Measurements from ENCODE around the gene PRPF4. TPM values are rescaled to one million over a fixed set of nuclear protein-coding genes. Genes with fewer than 3 reads are reported as not detected.
"Not testable (repeated sequence)": the region's sequence is repeated elsewhere in the genome, so short reads cannot be mapped to it uniquely, and the experiment has no call there.

PRPF4 gene
- total RNA-seq, 2 experiments from 2014 or later, result 39.9 to 44.3 TPM

GRCh38 chr9:113246928-113247327, 28.5 kb upstream of the PRPF4 start:
- Mint-ChIP-seq H3K36me3 (ENCODE audit: low read depth) (peaks cover 2% of the 10 kb centered on the region), H3K4me3 (no peak overlapping the region)
- DNase-seq, result no peak

DNA sequence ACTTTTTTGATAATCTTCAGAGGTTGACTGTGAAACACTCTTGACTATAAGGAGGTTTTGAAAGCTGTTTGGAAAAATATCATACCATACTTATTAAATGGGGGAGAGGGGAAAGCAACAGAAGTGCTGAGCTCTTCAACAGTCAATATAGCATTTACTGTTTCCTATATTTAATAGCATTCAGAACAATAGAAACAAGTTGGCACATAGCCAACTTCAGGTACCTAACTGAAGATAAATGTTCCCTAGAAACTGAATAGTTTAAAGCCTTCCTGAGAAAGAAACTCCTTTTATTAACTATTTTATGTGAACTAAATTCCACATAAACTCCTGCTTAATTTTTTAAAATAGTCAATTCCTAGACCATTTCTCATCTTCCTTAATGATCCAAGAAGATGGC, 27.8 kb upstream of the PRPF4 start:
- Mint-ChIP-seq H3K4me3 (no peak overlapping the region), H3K4me1 (ENCODE audit: low read depth) (no peaks in the 10 kb centered on the region), H3K27ac (no peak overlapping the region), H3K36me3 (ENCODE audit: low read depth) (peaks cover 2% of the 10 kb centered on the region), H3K27me3 (ENCODE audit: low read depth) (no peaks in the 10 kb centered on the region), H3K9me3 (peaks cover 4% of the 10 kb centered on the region)
- DNase-seq, result no peak
- intact Hi-C loops (cut with micrococcal nuclease), result no loop called here
- CTCF ChIA-PET, result no interaction called here

More at GRCh38 chr9:113246928-113247327, 28.5 kb upstream of the PRPF4 start:
- H3K27me3 Mint-ChIP-seq (ENCODE audit: low read depth), result no peaks in the 10 kb centered on the region
- CTCF ChIA-PET, result interaction anchor here (0.6 kb wide), 1 partner anchor 56 kb away, joined by 4 read pairs; no protein-coding TSS in a partner anchor
- intact Hi-C loops (cut with micrococcal nuclease), result no loop called here
- H3K9me3 Mint-ChIP-seq, result peaks cover 4% of the 10 kb centered on the region
- H3K4me1 Mint-ChIP-seq (ENCODE audit: low read depth), result no peaks in the 10 kb centered on the region
- no peak overlapping the region for H3K27ac Mint-ChIP-seq

DNA sequence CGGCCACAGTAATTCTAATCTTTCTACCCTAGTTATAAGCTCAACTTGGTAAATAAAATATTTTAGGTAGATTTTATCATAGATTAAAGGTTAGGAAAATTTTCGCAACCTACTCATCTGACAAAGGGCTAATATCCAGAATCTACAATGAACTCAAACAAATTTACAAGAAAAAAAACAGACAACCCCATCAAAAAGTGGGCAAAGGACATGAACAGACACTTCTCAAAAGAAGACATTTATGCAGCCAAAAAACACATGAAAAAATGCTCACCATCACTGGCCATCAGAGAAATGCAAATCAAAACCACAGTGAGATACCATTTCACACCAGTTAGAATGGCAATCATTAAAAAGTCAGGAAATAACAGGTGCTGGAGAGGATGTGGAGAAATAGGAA, 25.8 kb upstream of the PRPF4 start:
- H3K36me3 Mint-ChIP-seq (ENCODE audit: low read depth); intact Hi-C loops (cut with micrococcal nuclease); H3K27ac Mint-ChIP-seq; H3K4me1 Mint-ChIP-seq (ENCODE audit: low read depth); DNase-seq; H3K9me3 Mint-ChIP-seq; H3K27me3 Mint-ChIP-seq (ENCODE audit: low read depth); H3K4me3 Mint-ChIP-seq; CTCF ChIA-PET: not testable (repeated sequence)

GRCh38 chr9:113250807-113251206, 24.7 kb upstream of the PRPF4 start:
- H3K36me3 Mint-ChIP-seq (ENCODE audit: low read depth), result peaks cover 7% of the 10 kb centered on the region
- no peaks in the 10 kb centered on the region for H3K27me3 Mint-ChIP-seq (ENCODE audit: low read depth)
- DNase-seq, result no peak
- CTCF ChIA-PET, result no interaction called here
- no peaks in the 10 kb centered on the region for H3K4me1 Mint-ChIP-seq (ENCODE audit: low read depth)
- no peak overlapping the region for H3K27ac Mint-ChIP-seq
- H3K4me3 Mint-ChIP-seq, result no peak overlapping the region
- intact Hi-C loops (cut with micrococcal nuclease), result no loop called here
- H3K9me3 Mint-ChIP-seq, result peaks cover 4% of the 10 kb centered on the region

- intact Hi-C loops (cut with micrococcal nuclease), result no loop called here
- Mint-ChIP-seq H3K4me3 (no peak overlapping the region), H3K27ac (no peak overlapping the region), H3K27me3 (ENCODE audit: low read depth) (no peaks in the 10 kb centered on the region), H3K36me3 (ENCODE audit: low read depth) (peaks cover 12% of the 10 kb centered on the region), H3K4me1 (ENCODE audit: low read depth) (no peaks in the 10 kb centered on the region), H3K9me3 (no peaks in the 10 kb centered on the region)
- CTCF ChIA-PET, result interaction anchor here (0.6 kb wide), 1 partner anchor 11 kb away, joined by 4 read pairs; no protein-coding TSS in a partner anchor
- no peak for DNase-seq
Observed at GRCh38 chr9:113254991-113255390, 20.5 kb upstream of the PRPF4 start.

- Mint-ChIP-seq H3K27me3 (ENCODE audit: low read depth) (no peaks in the 10 kb centered on the region), H3K9me3 (no peaks in the 10 kb centered on the region), H3K27ac (no peak overlapping the region), H3K36me3 (ENCODE audit: low read depth) (peaks cover 17% of the 10 kb centered on the region), H3K4me3 (no peak overlapping the region), H3K4me1 (ENCODE audit: low read depth) (no peaks in the 10 kb centered on the region)
- intact Hi-C loops (cut with micrococcal nuclease), result no loop called here
- DNase-seq, result no peak
- CTCF ChIA-PET, result interaction anchor here (0.5 to 0.6 kb wide), 2 partner anchors 12 to 25 kb away, joined by 3 to 4 read pairs; no protein-coding TSS in a partner anchor
Observed at GRCh38 chr9:113255438-113255837, 20.0 kb upstream of the PRPF4 start.

- no peaks in the 10 kb centered on the region for H3K9me3 Mint-ChIP-seq
- peaks cover 22% of the 10 kb centered on the region for H3K36me3 Mint-ChIP-seq (ENCODE audit: low read depth)
- H3K4me1 Mint-ChIP-seq (ENCODE audit: low read depth), result no peaks in the 10 kb centered on the region
- no peak overlapping the region for H3K4me3 Mint-ChIP-seq
- no peaks in the 10 kb centered on the region for H3K27me3 Mint-ChIP-seq (ENCODE audit: low read depth)
- intact Hi-C loops (cut with micrococcal nuclease), result no loop called here
- no peak for DNase-seq
- CTCF ChIA-PET, result no interaction called here
- H3K27ac Mint-ChIP-seq, result no peak overlapping the region
Observed at GRCh38 chr9:113257863-113258262, 17.6 kb upstream of the PRPF4 start.

- DNase-seq, result no peak
- intact Hi-C loops (cut with micrococcal nuclease), result no loop called here
- H3K36me3 Mint-ChIP-seq (ENCODE audit: low read depth), result peaks cover 21% of the 10 kb centered on the region
Observed at GRCh38 chr9:113258282-113258681, 17.2 kb upstream of the PRPF4 start.

DNA sequence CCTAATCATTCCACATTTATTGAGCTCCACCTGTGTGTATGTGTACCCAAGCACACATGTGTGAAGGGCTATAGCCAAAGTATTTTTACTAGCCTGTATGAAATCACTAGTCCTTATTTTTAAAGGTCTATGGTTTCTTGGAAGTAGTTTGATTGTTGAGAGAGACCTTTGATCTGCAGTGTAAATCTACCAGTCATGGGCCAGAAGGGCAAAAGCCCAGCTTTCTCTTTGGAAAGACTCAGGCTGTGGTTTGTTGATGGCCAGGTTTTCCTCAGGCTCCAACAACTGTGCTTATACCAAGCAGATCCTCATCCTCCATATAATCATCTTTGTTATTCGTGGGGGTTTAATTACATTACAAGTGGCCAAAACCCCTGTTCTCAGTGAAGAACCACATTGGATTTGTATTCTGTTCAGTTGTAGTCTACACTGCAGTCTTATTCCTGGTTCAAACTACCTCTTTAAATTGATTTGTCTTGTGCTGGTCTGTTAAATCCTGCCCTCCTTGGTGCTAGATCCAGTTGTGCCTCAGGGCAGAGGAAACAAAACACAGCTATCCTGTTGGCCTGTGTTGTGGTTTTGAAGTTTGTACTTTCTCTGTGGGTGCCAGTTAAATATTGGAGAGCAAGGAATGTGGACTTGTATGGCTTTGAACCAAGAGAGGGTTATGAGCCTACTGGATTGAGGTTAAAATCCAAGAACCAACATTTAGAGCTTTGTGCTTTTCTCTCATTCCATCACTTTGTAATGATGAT, 13.4 kb upstream of the PRPF4 start:
- intact Hi-C loops (cut with micrococcal nuclease), result no loop called here
- Mint-ChIP-seq H3K4me3 (no peak overlapping the region), H3K4me1 (ENCODE audit: low read depth) (no peaks in the 10 kb centered on the region), H3K9me3 (no peaks in the 10 kb centered on the region), H3K27ac (no peak overlapping the region), H3K36me3 (ENCODE audit: low read depth) (peaks cover 22% of the 10 kb centered on the region), H3K27me3 (ENCODE audit: low read depth) (no peaks in the 10 kb centered on the region)
- CTCF ChIA-PET, result interaction anchor here (0.6 to 4.5 kb wide), 3 partner anchors 11 to 396 kb away, joined by 3 to 27 read pairs (median 4); no protein-coding TSS in a partner anchor
- DNase-seq, result no peak

More at GRCh38 chr9:113258282-113258681, 17.2 kb upstream of the PRPF4 start:
- Mint-ChIP-seq H3K9me3 (no peaks in the 10 kb centered on the region), H3K27ac (no peak overlapping the region), H3K27me3 (ENCODE audit: low read depth) (no peaks in the 10 kb centered on the region), H3K4me1 (ENCODE audit: low read depth) (no peaks in the 10 kb centered on the region), H3K4me3 (no peak overlapping the region)
- CTCF ChIA-PET, result no interaction called here

- no peak for DNase-seq
- H3K9me3 Mint-ChIP-seq, result no peaks in the 10 kb centered on the region
- CTCF ChIA-PET, result no interaction called here
- intact Hi-C loops (cut with micrococcal nuclease), result no loop called here
- peaks cover 11% of the 10 kb centered on the region for H3K36me3 Mint-ChIP-seq (ENCODE audit: low read depth)
- H3K27me3 Mint-ChIP-seq (ENCODE audit: low read depth), result no peaks in the 10 kb centered on the region
- H3K4me1 Mint-ChIP-seq (ENCODE audit: low read depth), result peaks cover 12% of the 10 kb centered on the region
- no peak overlapping the region for H3K27ac Mint-ChIP-seq
- no peak overlapping the region for H3K4me3 Mint-ChIP-seq
Observed at GRCh38 chr9:113266174-113266573, 9.3 kb upstream of the PRPF4 start.

- Mint-ChIP-seq H3K27ac (no peak overlapping the region), H3K4me1 (ENCODE audit: low read depth) (peaks cover 13% of the 10 kb centered on the region), H3K9me3 (no peaks in the 10 kb centered on the region), H3K27me3 (ENCODE audit: low read depth) (no peaks in the 10 kb centered on the region), H3K4me3 (no peak overlapping the region), H3K36me3 (ENCODE audit: low read depth) (peaks cover 13% of the 10 kb centered on the region)
- no peak for DNase-seq
- CTCF ChIA-PET, result no interaction called here
- intact Hi-C loops (cut with micrococcal nuclease), result no loop called here
Observed at GRCh38 chr9:113267911-113268566, 7.4 kb upstream of the PRPF4 start.

GRCh38 chr9:113269355-113269754, 6.1 kb upstream of the PRPF4 start:
- no peak for DNase-seq
- peaks cover 23% of the 10 kb centered on the region for H3K4me1 Mint-ChIP-seq (ENCODE audit: low read depth)
- intact Hi-C loops (cut with micrococcal nuclease), result loop anchor here (1.0 kb wide), 1 partner anchor 48 kb away; the partner anchor contains the start of genes FKBP15 and SLC31A1
- H3K4me3 Mint-ChIP-seq, result no peak overlapping the region
- H3K27me3 Mint-ChIP-seq (ENCODE audit: low read depth), result no peaks in the 10 kb centered on the region
- CTCF ChIA-PET, result interaction anchor here (0.6 to 1.2 kb wide), 5 partner anchors 16 to 389 kb away, joined by 3 to 4 read pairs (median 4); partner anchors contain the start of gene ALAD
- peak overlapping the region; percentile 57 for H3K27ac Mint-ChIP-seq
- no peaks in the 10 kb centered on the region for H3K9me3 Mint-ChIP-seq
- peaks cover 17% of the 10 kb centered on the region for H3K36me3 Mint-ChIP-seq (ENCODE audit: low read depth)
